HFF-Myc (cell line): ENCODE results near the gene RBM12.
A peak's percentile ranks its signal among the peaks of the same experiment; 100 is the strongest.

Experiments
- DNase-seq: peaks from one replicate; pipeline ENCODE4 v3.0.0-alpha.2; 2011; ENCODE audit warnings: low read depth; ENCODE audit errors: extremely low read depth
- H3K4me3 ChIP-seq: replicated peaks from 2 replicates; pipeline ENCODE4 v1.5.1; 2011; ENCODE audit warnings: low read depth, mild to moderate bottlenecking, control low read depth, low read length
- CTCF ChIP-seq: IDR thresholded peaks from 2 replicates; pipeline ENCODE4 v1.5.1; 2012; ENCODE audit warnings: mild to moderate bottlenecking, low read depth, low read length, control low read depth; ENCODE audit errors: missing control alignments

RBM12 gene

GRCh38 chr20:35699957-35700624 lies 35.4 kb upstream of the RBM12 start:
- no peak for DNase-seq
- no peak for TF ChIP-seq CTCF
- peak overlapping the region; percentile 71 for H3K4me3 ChIP-seq

DNA sequence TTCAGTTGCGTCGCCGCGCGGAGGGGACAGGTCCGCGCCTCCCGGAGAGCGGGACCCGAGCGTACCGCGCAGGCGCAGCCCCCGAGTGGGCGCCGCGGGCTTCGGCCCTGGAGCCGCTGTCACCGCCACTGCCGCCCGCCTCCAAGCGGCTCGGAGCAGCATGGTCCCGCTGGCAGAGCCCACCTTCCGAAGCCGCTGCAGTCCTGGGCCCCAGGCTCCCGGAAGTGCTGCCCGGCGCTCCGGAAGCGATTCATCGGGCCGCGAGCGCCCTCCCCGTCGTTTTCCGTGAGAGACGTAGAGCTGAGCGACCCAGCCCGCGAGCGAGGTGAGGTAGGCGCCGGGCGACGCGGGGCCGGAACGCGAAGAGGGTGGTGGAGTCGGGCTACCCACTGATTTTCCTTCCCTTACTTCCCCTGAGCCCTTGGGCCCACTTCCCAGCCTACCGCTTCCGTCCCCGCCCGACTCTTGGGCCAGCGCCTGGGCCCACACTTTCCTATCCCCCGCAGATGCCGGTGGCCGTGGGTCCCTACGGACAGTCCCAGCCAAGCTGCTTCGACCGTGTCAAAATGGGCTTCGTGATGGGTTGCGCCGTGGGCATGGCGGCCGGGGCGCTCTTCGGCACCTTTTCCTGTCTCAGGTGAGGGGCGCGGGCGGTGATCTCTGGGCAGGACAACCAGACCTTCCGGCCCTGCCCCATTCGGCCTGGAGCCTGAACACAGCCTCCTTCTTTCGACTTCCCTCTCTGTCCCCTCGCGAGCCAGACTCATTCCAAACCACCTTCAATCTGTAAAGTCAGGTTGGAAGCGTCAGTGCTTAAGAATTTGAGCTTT lies 34.6 kb upstream of the RBM12 start, which contains the start of the genes NFS1 and ROMO1:
Gene NFS1 (minus strand): TSS at position 226 of the 830 bp plus-strand sequence. CDS start 64 bp downstream, at position 162.
Gene ROMO1 (plus strand): TSS at position 279 of the 830 bp plus-strand sequence. CDS start 228 bp downstream, at position 507.
- peak; percentile 32 for DNase-seq
- peak within 1 kb of the TSS; percentile 71 for H3K4me3 ChIP-seq
- TF ChIP-seq CTCF = no peak

- no peak for TF ChIP-seq CTCF
- no peak for DNase-seq
- H3K4me3 ChIP-seq = peak overlapping the region; percentile 71
Measured at GRCh38 chr20:35698298-35699126, 33.8 kb upstream of the RBM12 start.

DNA sequence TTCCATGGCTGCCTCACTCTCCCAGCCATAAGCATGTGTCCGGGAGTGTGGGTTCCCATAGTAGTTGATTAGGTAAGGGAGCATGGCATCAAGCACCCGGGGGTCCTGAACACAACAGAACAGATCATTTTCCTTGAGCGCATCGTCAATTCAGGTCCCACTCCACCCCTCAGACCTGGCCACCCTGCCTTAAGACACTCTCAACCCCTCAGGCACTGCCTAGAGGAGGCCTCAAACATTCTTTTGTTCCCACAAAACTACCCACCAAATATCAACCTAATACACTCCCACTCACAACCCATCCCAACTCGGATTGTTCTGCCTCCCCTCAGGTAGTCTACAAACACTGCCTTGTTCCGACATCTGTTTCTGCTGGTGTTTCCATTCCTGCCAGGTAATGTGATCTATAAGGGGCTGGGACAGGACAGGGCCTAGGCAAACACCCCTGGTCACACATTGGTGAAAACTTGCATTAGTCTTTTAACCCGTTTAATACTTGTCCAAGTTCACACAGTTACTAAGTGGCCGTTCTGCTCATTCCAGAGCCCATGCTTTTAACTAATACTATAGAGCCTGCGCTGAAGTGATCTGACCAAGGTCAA lies 33.1 kb upstream of the RBM12 start:
- TF ChIP-seq CTCF = no peak
- DNase-seq = no peak
- peak overlapping the region; percentile 71 for H3K4me3 ChIP-seq

GRCh38 chr20:35695978-35696377 lies 31.3 kb upstream of the RBM12 start:
- no peak overlapping the region for H3K4me3 ChIP-seq
- DNase-seq = no peak

More at GRCh38 chr20:35695978-35696377, 31.3 kb upstream of the RBM12 start:
- TF ChIP-seq CTCF = no peak
